Caco-2 (cell line): ENCODE results near the gene COG7. TPM values are rescaled to one million over a fixed set of nuclear protein-coding genes. Genes with fewer than 3 reads are reported as not detected.

Source experiments
- BruUV-seq: library from RNA; stranded (reverse); fragments of 400-500 nt; replicated peaks from 2 replicates; lab custom pipeline; 2021; lab: Mats Ljungman, UMichigan
- CTCF ChIA-PET: fragments of 300-600 bp; sonication (Branson Sonifier 250); formaldehyde crosslinking; loops from one replicate; lab custom pipeline; 2022; ENCODE audit warnings: antibody characterized with exemption; lab: Charles Lee
- POLR2A ChIA-PET: fragments of 300-600 bp; sonication (Branson Sonifier 250); formaldehyde crosslinking; loops from one replicate; lab custom pipeline; 2022; ENCODE audit warnings: antibody characterized with exemption; lab: Charles Lee
- DNase-seq, 2 experiments: peaks; one replicate each; pipeline versions ENCODE4 v3.0.0 to v3.0.0-alpha.2; 2020 to 2022
- H3K27me3 ChIP-seq: replicated peaks from 2 replicates; pipeline ENCODE4 v1.6.0; 2011; ENCODE audit warnings: low read length; ENCODE audit not compliant: control insufficient read depth, insufficient read depth
- H3K36me3 ChIP-seq: 2 replicates; pipeline ENCODE4 v1.5.1; 2011; ENCODE audit warnings: low read length; ENCODE audit not compliant: control insufficient read depth, insufficient read depth
- H3K4me1 ChIP-seq: fragments of 250-450 bp; sonication (Bioruptor Pico); 2 replicates; pipeline ENCODE4 v1.5.1; 2020; ENCODE audit warnings: mild to moderate bottlenecking
- H3K4me3 ChIP-seq: 2 replicates; pipeline ENCODE4 v1.5.1; 2011; ENCODE audit warnings: low read depth, mild to moderate bottlenecking, control low read depth, low read length
- H3K9me3 ChIP-seq: fragments of 250-450 bp; sonication (Bioruptor Pico); 2 replicates; pipeline ENCODE4 v1.5.1; 2020; ENCODE audit warnings: mild to moderate bottlenecking, moderate library complexity
- H3K27ac Mint-ChIP-seq: one replicate; pipeline ENCODE4 v1.8.0; 2022; ENCODE audit warnings: mixed read lengths; ENCODE audit not compliant: unreplicated experiment
- H3K27me3 Mint-ChIP-seq: one replicate; pipeline ENCODE4 v1.8.0; 2022; ENCODE audit warnings: mixed read lengths; ENCODE audit not compliant: insufficient read depth, unreplicated experiment
- H3K36me3 Mint-ChIP-seq: one replicate; pipeline ENCODE4 v1.8.0; 2022; ENCODE audit warnings: mild to moderate bottlenecking, mixed read lengths; ENCODE audit not compliant: insufficient read depth, unreplicated experiment
- H3K4me1 Mint-ChIP-seq: one replicate; pipeline ENCODE4 v1.8.0; 2022; ENCODE audit warnings: low read depth, mixed read lengths; ENCODE audit not compliant: unreplicated experiment
- H3K4me3 Mint-ChIP-seq: one replicate; pipeline ENCODE4 v1.8.0; 2022; ENCODE audit warnings: mild to moderate bottlenecking, moderate library complexity, mixed read lengths; ENCODE audit not compliant: unreplicated experiment
- H3K9me3 Mint-ChIP-seq: one replicate; pipeline ENCODE4 v1.8.0; 2022; ENCODE audit warnings: mixed read lengths; ENCODE audit not compliant: unreplicated experiment
- intact Hi-C: fragments of 100-400 bp; cut with micrococcal nuclease; formaldehyde crosslinking; loops from one replicate; pipeline ENCODE4 v1.10.0; 2022; ENCODE audit not compliant: unreplicated experiment
- total RNA-seq: library from RNA; stranded (reverse); gene quantifications from 2 replicates; pipeline ENCODE4 v1.2.3, GENCODE V29; 2022
- TF ChIP-seq, protein P1 (sequence below), 2 experiments: fragments of 200-600 bp in 1 of 2; IDR thresholded peaks; 1 replicate in 1 of 2; 2 replicates in 1 of 2; pipeline versions ENCODE4 v1.5.1 to v1.8.0; 2011 to 2022; ENCODE audit warnings: antibody characterized with exemption in 1 of 2, control low read depth in 1 of 2, inconsistent platforms in 1 of 2, low read depth in 1 of 2, low read length in 1 of 2, mild to moderate bottlenecking in 1 of 2, moderate library complexity in 1 of 2; ENCODE audit not compliant: insufficient read depth in 1 of 2, severe bottlenecking in 1 of 2, unreplicated experiment in 1 of 2

COG7 gene
- total RNA-seq, 1 experiment from 2014 or later = 12.4 TPM

DNA sequence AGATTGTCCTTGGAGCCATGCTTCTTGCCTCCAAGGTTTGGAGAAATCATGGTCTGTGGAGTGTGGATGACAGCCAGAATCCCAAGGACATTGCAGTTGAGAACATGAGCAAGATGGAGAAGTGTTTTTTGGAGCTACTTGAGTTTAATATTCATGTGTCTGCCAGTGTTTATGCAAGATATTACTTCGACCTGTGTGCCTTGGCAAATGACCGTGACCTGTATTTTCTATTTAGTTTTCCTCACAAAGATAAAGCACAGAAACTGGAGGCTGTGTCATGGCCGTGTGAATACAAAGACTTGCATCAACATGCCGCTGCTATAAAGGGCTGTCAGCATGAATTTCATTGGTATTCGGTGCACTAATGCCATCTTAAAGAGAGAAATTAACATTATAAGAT lies 48.3 kb upstream of the COG7 start:
- ChIA-PET CTCF (no interaction called here), POLR2A (no interaction called here)
- no peaks in the 10 kb centered on the region for H3K27me3 ChIP-seq
- TF ChIP-seq, protein P1, sequence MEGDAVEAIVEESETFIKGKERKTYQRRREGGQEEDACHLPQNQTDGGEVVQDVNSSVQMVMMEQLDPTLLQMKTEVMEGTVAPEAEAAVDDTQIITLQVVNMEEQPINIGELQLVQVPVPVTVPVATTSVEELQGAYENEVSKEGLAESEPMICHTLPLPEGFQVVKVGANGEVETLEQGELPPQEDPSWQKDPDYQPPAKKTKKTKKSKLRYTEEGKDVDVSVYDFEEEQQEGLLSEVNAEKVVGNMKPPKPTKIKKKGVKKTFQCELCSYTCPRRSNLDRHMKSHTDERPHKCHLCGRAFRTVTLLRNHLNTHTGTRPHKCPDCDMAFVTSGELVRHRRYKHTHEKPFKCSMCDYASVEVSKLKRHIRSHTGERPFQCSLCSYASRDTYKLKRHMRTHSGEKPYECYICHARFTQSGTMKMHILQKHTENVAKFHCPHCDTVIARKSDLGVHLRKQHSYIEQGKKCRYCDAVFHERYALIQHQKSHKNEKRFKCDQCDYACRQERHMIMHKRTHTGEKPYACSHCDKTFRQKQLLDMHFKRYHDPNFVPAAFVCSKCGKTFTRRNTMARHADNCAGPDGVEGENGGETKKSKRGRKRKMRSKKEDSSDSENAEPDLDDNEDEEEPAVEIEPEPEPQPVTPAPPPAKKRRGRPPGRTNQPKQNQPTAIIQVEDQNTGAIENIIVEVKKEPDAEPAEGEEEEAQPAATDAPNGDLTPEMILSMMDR (IDR thresholded peaks at IDR 0.05; ENCODE audit: insufficient read depth in 1 of 2, low read depth in 1 of 2, low read length in 1 of 2, severe bottlenecking in 1 of 2, unreplicated experiment in 1 of 2) = no peak
- Mint-ChIP-seq H3K9me3 (no peaks in the 10 kb centered on the region), H3K4me1 (peaks cover 20% of the 10 kb centered on the region), H3K4me3 (no peak overlapping the region), H3K27ac (no peak overlapping the region), H3K27me3 (no peaks in the 10 kb centered on the region), H3K36me3 (peaks cover 36% of the 10 kb centered on the region)
- H3K4me3 ChIP-seq = no peak overlapping the region
- intact Hi-C loops = loop anchor here (5.0 kb wide), 1 partner anchor 56 kb away; the partner anchor contains the start of genes EARS2 and UBFD1
- H3K36me3 ChIP-seq = peaks cover 1% of the 10 kb centered on the region
- peaks cover 27% of the 10 kb centered on the region for H3K4me1 ChIP-seq
- H3K9me3 ChIP-seq = no peaks in the 10 kb centered on the region
- BruUV-seq = no TSS peak
- DNase-seq = no peak

DNA sequence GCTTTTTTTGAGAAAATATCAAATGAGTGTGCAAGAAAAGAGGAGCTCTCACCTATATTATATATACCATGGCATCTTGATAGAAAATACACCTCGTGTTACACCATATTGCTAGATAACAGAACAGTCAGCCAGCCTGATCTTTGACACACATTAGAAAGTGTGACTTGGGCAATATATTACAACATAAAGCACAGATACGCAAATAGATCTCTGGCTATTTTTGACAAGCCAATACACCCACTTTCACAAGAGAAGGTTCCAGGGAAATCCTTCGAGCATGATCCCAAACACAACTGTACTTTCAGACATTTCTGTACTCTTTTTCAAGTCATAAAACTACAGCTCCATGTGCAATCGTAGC lies 47.9 kb upstream of the COG7 start:
- H3K4me1 ChIP-seq = peaks cover 28% of the 10 kb centered on the region
- H3K36me3 ChIP-seq = peaks cover 1% of the 10 kb centered on the region
- Mint-ChIP-seq H3K4me1 (peaks cover 16% of the 10 kb centered on the region), H3K4me3 (no peak overlapping the region), H3K27me3 (no peaks in the 10 kb centered on the region), H3K9me3 (no peaks in the 10 kb centered on the region), H3K36me3 (peaks cover 38% of the 10 kb centered on the region), H3K27ac (no peak overlapping the region)
- TF ChIP-seq, protein P1 (IDR thresholded peaks at IDR 0.05; ENCODE audit: insufficient read depth in 1 of 2, low read depth in 1 of 2, low read length in 1 of 2, severe bottlenecking in 1 of 2, unreplicated experiment in 1 of 2) = no peak
- ChIA-PET CTCF (no interaction called here), POLR2A (no interaction called here)
- no peaks in the 10 kb centered on the region for H3K27me3 ChIP-seq
- no peak overlapping the region for H3K4me3 ChIP-seq
- no peak for DNase-seq
- no peaks in the 10 kb centered on the region for H3K9me3 ChIP-seq
- intact Hi-C loops = loop anchor here (5.0 kb wide), 1 partner anchor 56 kb away; the partner anchor contains the start of genes EARS2 and UBFD1
- BruUV-seq = no TSS peak

DNA sequence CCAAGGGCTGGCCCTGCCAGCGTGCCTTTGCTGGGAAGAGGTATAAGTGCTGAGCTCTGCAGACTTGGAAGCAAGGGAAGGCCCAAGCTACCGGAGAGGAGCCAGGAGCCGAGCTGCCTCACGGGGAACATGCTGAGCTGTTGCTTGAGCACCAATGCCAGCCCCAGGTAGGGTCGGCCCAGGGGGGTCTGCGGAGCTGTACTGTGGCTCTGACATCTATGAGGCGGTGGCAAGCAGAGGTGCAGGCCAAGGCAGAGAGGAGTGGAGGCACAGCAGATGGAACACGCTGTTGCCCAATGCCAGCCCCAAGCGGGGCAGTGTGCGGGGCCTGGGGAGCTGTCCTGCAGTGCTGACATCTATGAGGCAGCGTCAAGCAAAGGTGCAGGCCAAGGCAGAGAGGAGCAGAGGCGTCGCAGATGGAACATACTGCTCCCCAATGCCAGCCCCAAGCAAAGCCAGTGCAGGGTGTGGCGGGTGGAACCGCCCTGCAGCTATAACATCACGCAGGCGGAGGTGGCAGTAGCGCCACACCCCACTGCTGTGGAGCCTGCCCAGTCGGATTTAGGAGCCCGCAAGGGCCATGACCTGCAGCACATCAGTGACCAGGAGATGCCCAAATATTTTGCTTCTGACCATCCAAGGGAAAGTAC lies 47.3 kb upstream of the COG7 start:
- DNase-seq = no peak
- intact Hi-C loops = loop anchor here (5.0 kb wide), 1 partner anchor 57 kb away; the partner anchor contains the start of genes EARS2 and UBFD1
- ChIA-PET POLR2A (interaction anchor here (0.5 kb wide), 1 partner anchor 50 kb away, joined by 11 read pairs; no protein-coding TSS in a partner anchor), CTCF (no interaction called here)
- Mint-ChIP-seq H3K27ac (peak overlapping the region; percentile 39), H3K27me3 (no peaks in the 10 kb centered on the region), H3K9me3 (no peaks in the 10 kb centered on the region), H3K36me3 (peaks cover 43% of the 10 kb centered on the region), H3K4me1 (peaks cover 11% of the 10 kb centered on the region), H3K4me3 (no peak overlapping the region)
- TF ChIP-seq, protein P1 (IDR thresholded peaks at IDR 0.05; ENCODE audit: insufficient read depth in 1 of 2, low read depth in 1 of 2, low read length in 1 of 2, severe bottlenecking in 1 of 2, unreplicated experiment in 1 of 2) = no peak
- no peak overlapping the region for H3K4me3 ChIP-seq
- H3K36me3 ChIP-seq = peaks cover 1% of the 10 kb centered on the region
- BruUV-seq = no TSS peak
- H3K27me3 ChIP-seq = no peaks in the 10 kb centered on the region
- H3K9me3 ChIP-seq = no peaks in the 10 kb centered on the region
- peaks cover 28% of the 10 kb centered on the region for H3K4me1 ChIP-seq
